Activated CD8-positive, alpha-beta memory T cell treated with anti-CD3 and anti-CD28 coated beads, Interleukin-2, amount 50 U/mL, for 24 hours (primary cell): Measurements from ENCODE around the gene GALNT12.

Experiments used
- DNase-seq: peaks from one replicate; pipeline ENCODE4 v3.0.0-alpha.2; 2020; ENCODE audit errors: extremely low read depth

The GALNT12 gene

DNA sequence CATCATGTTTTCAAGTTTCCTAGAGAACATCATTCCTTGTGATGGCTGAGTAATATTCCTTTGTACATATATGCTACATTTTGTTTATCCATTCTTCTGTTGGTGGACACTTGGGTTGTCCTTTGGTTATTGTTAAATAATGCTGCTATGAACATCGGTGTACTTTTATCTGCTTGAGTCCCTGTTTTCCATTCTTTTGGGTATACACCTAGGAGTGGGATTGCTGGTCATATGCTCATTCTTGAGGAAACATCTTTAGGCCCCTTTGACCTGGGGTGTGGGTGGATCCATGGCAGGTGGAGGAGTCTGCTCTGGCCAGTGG is 25.3 kb downstream of the GALNT12 start:
- no peak for DNase-seq

DNA sequence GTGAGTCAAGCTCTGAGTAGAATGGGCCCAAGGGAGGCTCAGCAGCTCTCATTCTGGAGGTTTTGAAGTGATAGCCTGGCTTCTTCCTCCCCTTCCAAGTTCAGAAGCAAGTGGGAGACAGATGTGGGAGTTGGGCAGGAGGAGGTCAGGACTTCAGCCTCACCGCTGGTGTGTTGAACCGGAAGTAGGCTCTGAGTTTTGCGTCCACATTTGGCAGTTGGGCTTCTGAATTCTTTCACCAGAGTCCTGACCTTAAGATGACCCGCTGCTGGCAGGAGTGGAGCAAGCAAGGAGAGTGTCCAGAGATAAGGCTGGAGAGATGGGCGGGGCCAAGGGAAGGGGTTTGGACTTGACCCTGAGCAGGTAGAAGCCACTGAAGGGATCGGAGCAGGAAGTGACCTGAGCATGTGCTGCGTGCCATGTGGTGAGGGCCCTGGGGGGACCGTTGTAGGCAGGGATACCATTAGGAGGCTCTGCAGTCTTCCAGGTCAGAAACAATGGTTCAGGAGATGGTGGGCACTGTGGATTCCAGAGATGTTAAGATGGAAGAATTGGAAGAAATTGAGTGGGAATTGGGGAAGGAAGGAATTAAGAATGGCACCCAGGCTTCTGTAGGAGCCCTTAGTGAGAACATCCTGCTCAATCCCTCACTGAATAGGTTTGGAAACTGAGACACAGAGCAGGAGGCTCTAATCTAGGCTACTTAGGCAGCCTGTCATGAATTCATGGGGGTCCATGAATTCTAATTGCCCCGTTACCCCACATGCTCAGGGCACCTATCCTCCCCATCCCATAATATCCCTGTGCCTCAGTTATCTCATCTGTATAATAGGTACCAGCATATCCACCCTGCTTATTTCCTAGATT is 25.9 kb downstream of the GALNT12 start:
- DNase-seq, result no peak

DNA sequence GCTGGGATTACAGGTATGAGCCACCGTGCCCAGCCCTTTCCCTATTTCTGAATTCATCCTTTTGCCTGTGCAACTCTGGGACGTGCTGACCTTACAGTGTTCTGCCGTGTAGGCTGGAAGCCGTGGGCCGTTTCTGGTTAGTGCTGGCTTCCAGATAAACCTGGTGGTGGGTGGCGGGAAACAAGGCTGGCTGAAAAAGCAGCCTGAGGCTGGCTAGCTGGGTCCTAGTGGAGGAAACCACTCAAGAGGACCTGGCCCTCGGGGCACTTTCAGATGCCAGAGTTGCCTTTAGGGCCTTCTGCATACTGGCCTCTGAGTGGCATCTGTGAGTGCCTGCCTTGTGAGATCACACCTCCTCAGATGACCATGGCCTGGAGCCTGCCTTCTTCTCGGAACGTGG is 26.9 kb downstream of the GALNT12 start:
- no peak for DNase-seq

DNA sequence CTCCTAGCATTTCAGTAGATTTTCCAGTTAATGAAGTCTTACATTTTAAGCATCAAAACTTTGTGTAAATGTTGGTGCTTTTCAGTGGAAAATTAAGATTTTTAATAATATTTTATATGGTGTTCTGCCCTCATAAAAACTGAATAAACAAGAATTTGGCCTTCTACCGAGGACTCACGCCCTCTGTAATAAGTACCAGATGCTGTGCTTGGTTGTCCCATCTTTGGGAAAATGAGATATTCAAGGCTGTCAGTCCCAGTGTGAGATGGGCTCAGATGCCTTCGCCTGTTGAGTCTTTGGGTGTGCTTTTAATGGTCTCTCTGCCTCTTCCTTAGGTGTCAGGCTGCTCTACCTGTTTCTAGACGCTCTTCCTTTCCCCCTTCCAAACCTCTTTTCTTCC is 28.7 kb downstream of the GALNT12 start:
- DNase-seq, result no peak

DNA sequence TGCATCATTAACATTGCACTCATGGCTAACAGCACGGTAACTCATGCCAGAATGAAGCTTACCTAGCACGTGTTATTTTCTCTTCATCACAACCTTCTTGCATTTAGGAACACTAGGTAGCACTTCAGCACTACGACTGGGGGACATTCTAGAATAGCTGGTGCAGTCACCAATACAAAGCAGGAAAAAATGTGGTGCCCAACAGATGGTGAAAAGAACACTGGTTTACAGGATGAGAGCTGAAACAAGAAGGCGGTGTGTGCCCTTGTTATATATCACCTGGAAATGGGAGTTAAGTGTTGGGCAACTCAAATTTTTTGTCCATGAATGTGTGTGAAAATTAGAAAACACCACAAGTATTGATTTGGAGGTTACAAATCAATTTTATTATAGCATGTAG is 30.0 kb downstream of the GALNT12 start:
- no peak for DNase-seq

DNA sequence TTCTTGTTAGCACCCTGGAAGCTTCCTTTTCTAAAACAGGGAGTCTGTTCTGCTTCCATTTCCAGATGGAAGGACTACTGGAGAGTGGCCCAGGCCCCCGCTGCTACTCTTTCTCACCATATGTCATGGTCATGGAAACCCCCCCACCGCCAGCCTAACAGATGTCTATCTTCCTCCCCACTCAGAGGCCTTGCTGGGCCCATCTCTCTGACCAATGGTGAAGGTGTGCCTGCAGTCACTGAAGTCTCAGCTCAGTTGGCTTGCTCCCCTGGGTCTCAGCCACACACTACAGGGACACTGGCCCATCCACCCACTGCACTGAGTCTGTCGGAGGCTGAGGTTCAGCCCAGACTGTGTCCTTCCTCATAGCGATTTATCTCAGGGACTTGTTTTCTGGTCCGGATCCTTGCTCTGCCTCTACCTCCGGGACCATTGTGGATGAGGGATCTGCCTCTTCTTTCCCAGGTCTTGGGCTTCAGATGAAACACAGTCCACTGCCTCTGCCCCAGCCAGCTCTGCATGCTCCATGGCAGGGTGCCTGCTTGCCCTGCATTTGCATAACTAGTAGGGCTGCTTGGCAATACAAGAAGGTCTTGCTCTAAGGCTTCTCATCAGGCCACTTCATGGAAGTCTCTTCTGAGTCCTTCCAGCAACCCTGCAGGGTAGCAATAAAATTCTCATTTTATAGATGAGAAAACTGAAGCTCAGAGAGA is 30.8 kb downstream of the GALNT12 start:
- DNase-seq, result no peak

DNA sequence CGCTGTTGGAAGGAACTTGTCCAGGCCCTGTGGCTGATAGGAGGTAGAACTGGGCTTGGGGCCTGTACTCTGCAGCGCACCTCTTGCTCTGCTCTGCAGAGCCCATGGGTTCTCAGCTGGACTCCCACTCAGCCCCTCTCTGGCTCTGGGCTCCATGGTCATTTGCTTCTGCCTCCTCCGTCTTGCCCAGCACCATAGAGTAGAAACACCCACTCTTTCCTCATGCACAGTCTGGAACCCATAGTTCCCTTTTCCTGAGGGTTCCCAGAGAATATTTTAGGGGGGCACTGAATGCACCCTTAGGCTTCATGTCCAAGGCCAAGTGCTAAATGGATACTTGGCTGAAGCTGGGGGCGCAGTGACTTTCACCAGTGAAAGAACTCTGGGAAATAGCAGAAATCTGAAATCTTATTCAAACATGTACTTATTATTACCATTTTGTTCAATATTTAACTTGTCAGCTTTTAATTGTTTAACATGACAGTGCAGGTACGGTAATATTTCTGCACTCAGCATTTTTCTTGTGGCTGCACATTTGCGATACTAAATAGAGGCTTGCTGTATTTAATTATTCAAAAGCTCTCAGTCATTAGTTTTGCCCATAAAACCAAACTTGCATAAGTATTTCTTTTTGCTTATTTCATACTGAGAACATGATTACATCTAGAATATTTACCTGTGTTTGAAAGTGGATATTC is 31.5 kb downstream of the GALNT12 start:
- DNase-seq, result no peak

DNA sequence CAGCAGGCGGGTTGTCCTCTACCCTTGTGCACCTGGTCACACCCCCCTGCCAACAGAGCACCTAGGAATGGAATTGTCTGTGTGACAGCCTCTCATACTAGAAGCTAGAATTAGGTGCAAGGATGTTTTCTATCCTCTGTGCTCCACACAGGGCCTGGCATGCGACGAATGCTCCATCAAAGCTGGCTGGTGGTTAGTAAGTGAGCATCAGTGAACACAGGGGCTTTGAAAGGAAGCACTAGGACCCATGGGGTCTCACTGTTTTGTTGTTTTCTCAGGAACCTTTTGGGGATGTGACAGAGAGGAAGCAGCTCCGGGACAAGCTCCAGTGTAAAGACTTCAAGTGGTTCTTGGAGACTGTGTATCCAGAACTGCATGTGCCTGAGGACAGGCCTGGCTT is 32.3 kb downstream of the GALNT12 start:
- DNase-seq, result no peak

DNA sequence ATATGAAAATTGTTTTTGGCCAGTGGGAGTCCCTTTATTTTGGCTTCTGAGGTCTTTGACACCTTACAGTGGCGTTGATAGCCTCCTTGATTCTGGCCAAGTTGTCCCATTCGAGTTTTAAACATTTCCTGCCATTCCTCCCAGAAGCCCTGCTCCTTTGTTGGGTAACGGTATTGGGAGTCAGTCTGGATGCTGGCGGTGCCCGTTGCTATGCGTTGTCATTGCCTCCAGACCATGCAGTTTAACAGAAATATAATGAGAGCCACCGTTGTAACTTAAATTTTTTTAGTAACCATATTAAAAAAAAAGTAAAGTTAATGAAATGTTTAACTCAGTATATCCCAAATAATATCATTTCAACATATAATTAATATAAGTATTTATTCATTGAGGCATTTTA is 35.0 kb downstream of the GALNT12 start:
- no peak for DNase-seq

DNA sequence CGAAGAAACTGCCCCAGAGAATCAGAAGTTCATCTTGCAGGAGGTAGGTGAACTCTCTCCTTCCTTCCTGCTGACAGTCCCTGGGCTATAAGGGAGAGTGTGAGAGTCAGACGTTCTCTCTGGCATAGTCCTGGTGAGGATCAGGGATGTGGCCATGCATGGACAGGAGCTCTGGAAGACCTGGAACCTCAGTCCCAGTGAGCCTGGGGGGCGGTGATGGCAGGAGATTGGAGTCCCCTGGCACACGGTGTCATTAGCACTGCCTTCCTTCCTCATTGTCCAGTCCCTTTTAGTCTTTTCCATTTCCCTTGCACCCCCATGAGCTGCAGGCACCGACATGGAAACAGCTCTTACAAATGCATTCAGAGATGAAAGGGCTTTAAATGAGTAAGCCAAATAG is 38.6 kb downstream of the GALNT12 start:
- DNase-seq, result no peak

DNA sequence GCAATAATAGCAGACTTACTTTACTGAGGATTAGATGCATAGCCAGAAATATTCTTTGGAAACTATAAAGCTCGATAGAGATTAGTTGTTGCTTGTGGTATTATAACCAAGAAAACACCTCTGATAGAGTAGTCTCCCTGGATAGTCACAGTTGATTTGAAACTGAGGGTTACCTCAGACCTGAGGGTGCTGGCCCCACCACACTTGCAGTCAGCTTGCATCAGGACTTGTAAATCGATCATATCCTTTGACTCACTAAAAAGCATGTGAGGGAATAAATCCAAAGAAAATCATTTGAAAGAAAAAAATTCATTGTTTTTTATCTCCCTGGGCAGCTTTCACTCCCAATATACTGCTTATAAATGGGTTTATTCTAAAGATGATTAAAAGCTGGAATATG is 39.4 kb downstream of the GALNT12 start:
- DNase-seq, result no peak

DNA sequence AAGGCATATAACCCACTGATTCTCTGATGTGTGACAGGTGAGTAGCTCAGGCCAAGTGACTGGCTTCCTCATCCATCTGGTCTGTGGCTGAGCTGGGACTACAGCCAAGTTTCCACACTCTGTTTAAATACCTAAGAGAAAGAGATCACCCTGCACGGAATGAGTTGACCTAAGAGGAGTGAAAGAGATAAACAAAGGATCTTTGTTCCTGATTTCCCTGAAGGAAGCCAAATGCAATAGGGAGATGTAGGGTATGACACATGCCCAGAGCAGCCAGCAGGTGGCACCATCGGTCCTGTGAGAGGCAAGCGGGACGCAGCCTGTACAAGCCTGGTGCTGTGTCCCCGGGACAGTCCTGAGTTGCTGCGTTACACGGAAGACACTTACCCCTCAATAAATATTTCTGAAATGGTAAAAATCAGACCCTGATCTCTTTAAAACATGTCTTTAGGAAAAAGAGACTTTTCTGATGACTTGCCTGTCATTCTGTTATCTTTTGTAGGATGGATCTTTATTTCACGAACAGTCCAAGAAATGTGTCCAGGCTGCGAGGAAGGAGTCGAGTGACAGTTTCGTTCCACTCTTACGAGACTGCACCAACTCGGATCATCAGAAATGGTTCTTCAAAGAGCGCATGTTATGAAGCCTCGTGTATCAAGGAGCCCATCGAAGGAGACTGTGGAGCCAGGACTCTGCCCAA is 41.1 kb downstream of the GALNT12 start:
- peak; percentile 40 for DNase-seq

DNA sequence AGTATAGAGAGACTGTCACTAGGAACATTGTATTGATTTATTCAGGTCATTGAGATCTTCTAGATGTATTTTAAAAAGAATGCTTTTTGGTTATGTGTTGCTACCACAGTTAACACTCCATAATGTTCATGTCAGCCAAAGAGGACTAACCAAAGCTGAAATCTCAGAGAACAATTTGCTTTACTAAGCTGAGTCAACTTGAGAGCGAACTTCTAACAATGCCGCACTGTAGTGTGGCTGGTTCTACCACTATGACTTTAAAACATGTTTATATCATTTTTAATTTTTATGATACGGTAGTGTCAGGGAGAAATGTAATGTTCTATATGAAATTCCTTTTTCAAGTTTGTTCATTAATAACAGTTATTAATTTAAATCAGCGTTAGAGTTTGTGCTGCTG is 42.1 kb downstream of the GALNT12 start:
- no peak for DNase-seq

DNA sequence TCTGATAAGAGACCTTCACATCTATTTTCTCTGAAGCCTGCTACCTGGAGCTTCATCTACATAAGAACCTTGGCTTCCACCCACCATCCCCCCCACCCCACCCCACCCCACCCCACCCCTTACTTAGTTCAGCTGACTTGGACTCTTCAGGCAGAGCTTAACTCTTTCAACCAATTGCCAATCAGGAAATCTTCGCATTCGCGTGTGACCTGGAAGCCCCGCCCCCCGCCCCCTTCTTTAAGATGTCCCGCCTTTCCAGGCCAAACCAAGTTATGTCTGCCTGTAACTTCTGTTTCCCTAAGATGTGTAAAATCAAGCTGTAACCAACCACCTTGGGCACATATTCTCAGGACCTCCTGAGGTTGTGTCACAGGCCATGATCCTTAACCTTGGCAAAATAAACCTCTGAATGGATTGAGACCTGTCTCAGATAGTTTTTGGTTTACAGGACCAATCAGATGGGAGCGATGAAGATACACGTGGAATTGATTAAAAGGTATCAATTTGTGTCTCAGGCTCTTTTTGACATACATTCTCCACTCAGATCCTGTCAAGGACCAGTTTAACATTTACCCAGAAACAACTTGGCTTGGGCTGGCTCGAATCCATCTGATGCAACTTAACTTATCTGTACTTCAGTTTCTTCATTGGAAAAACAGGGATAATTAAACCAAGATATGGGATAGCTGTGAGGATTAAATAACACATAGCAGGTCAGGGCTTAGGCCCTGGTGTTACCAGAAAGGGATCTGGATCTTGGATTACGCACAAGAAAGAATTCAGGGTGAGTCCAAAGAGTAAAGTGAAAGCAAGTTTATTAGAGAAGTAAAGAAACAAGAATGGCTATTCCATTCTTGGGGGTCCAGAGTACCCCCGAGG is 43.6 kb downstream of the GALNT12 start:
- DNase-seq, result no peak

DNA sequence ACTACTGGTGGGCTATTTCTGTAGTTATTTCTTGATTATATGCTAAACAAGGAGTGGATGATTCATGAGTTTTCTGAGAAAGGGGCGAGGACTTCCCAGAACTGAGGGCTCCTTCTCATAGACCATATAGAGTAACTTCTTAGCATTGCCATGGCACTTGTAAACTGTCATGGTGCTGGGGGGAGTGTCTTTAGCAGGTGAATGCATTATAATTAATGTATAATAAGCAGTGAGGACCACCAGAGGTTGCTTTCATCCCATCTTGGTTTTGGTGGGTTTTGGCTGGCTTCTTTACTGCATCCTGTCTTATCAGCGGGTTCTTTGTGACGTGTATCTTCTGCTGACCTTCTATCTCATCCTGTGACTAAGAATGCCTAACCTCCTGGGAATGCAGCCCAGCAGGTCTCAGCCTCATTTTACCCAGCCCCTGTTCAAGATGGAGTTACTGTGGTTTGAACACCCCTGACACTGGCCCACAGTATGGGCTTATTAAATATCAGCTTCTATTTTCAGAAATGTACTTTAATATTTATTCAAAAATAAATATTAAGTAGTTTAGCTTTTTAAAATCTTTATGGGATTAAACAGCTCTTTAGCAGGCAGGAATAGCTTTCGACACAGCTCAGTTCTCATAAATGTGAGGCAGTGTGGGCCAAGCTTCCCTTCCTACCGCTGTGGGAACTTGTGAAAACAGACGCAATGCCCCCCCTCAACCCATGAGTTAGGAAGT is 44.4 kb downstream of the GALNT12 start:
- peak; percentile 18 for DNase-seq

DNA sequence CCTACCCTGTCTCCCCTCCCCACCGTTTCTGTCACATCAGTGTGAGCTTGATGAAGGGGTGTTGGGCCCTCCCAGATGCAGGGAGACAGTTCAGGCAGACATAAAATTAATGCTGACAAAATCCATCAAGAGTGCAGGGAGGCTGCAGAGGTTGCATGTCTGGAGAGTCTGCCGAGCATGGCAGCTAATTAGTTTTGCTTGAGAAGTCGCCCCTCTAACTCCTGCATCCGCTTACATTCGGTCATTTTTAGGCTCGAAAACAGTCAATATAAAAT is 44.9 kb downstream of the GALNT12 start:
- no peak for DNase-seq

DNA sequence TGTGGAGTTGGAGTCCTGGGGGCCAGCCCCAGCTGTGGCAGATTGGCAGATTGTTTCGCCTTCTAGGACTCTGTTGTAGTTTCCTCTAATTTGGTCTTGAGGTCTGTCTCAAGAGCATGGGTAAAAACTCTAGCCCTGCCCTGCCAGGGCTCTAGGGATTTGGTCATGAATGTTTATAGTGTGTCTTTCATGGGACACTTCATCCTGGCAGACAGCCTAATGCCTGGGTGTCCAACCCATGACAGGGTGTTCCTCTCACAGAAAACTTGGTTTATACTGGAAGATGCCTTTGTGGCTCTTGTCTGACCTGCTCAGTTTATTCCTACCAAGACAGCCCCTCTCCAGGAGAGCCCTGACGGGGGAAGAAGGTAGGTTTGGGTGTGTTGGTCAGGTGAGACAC is 45.5 kb downstream of the GALNT12 start:
- no peak for DNase-seq

DNA sequence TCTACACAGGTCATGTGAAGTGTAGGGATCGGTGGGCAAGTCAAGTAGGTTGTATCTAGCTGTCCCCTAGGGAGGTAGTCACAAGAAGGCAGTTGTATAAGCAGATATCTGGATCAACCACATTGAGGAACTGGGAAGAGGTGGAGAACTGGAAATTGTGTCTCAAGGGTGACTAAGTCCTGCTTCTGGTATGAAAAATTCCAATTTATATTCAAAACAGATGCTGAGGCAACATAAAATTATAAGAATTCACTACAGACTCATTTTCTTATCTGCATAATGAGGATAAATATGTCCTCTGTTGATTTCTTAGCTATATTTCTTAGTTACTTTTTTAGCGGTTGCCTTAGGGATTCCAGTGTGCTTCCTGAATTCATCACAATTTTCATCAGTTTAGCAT is 46.8 kb downstream of the GALNT12 start:
- no peak for DNase-seq

DNA sequence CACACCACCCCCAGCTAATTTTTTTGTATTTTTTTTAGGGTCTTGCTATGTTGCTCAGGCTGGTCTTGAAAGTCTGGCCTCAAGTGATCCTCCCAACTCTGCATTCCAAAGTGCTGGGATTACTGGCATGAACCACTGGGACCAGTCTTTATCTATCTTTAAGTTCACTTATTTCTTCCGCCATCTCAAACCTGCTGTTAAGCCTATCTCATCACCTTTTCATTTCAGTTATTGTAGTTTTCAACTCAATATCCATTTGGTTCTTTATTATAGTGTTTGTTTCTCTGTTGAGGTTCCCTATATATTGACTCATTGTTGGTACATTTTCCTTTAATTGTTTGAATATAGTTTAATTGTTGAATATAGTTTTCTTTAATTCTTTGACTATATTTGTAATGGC is 48.1 kb downstream of the GALNT12 start:
- DNase-seq, result no peak

DNA sequence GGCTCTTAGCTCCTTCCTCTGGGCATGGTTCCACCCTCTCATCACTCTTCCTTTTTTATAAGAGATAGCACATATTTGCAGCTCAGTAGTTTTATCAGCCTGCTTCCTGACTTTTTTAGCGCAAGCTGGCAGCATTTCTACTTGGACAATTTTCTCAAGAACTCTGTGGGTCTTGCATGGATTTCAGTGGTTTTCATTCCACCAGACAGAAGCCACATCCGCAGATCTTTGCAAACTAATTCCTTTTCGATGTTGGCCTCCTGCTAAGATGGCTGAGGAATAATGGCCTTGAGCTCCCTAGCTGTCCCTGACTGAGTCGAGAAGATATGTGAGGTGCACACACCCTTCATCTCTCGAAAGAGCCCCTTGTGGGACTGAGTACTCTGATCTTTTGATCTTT is 49.5 kb downstream of the GALNT12 start:
- DNase-seq, result no peak

DNA sequence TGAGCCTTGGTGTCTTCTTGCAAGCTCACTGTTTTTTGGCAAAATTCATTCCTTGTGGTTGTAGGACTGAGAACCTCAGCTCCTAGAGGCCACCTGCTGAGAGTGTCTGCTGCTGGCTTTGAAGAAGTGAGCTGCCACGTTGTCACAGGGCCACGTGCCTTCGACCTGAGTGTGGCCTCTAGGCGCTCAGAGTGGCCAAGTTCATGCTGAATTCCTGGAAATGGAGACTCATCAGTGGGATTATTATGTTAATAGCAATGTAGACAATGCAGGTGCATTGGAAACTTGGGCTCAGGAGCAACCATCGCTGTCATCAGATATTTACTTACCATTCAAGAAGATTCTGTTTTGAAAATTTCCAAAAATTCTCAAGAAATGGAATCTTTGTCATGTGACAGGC is 52.5 kb downstream of the GALNT12 start:
- no peak for DNase-seq
